Prostate gland (tissue), 2 donors: ENCODE results near the gene SNAP29. TPM values are rescaled to one million over a fixed set of nuclear protein-coding genes. Genes with fewer than 3 reads are reported as not detected.
A peak's percentile ranks its signal among the peaks of the same experiment; 100 is the strongest.

Experiments
- DNase-seq: peaks from one replicate; pipeline ENCODE4 v3.0.0-alpha.2; 2019; ENCODE audit warnings: low spot score
- H3K27ac ChIP-seq, 2 donors: fragments of 200-600 bp; sonication (generic); 2 replicates each; pipeline ENCODE4 v1.5.1; 2017 to 2019
- H3K27me3 ChIP-seq: fragments of 200-600 bp; sonication (generic); replicated peaks from 2 replicates; pipeline ENCODE4 v1.5.1; 2019; ENCODE audit not compliant: insufficient read depth
- H3K36me3 ChIP-seq, 2 donors: fragments of 200-600 bp; sonication (generic); 1 replicate in 1 of 2; 2 replicates in 1 of 2; pipeline versions ENCODE4 v1.5.1 to v1.8.1; 2017 to 2019
- H3K4me1 ChIP-seq: fragments of 200-600 bp; sonication (generic); replicated peaks from 2 replicates; pipeline ENCODE4 v1.5.1; 2019
- H3K4me3 ChIP-seq, 2 donors: fragments of 200-600 bp; sonication (generic); 2 replicates each; pipeline ENCODE4 v1.5.1; 2017 to 2019
- H3K9me3 ChIP-seq: fragments of 200-600 bp; sonication (generic); 2 replicates; pipeline ENCODE4 v1.5.1; 2017
- CTCF ChIP-seq, 4 experiments: fragments of 200-600 bp in 2 of 4; fragments of 450-650 bp in 2 of 4; sonication (generic) in 2 of 4; IDR thresholded peaks; 1 replicate in 3 of 4; 2 replicates in 1 of 4; pipeline ENCODE4 v1.5.1; 2016 to 2019; ENCODE audit warnings: antibody characterized with exemption in 4 of 4, mild to moderate bottlenecking in 2 of 4, moderate library complexity in 2 of 4
- POLR2A ChIP-seq: fragments of 450-650 bp; IDR thresholded peaks from one replicate; pipeline ENCODE4 v1.6.1; 2016; ENCODE audit warnings: antibody characterized with exemption, mild to moderate bottlenecking
- POLR2AphosphoS5 ChIP-seq: sonication (generic); formaldehyde crosslinking; IDR thresholded peaks from one replicate; pipeline ENCODE4 v1.6.1; 2017; ENCODE audit warnings: antibody characterized with exemption
- WGBS: methylation state at CpG from one replicate; pipeline ENCODE4 v1.1.5; 2018; 5-methylcytosine and 5-hydroxymethylcytosine counted together
- intact Hi-C: fragments of 100-400 bp; cut with DNase I; formaldehyde crosslinking; loops from one replicate; pipeline ENCODE4 v1.14.2; 2022
- total RNA-seq, 2 donors: library from RNA; depleted of rRNA; stranded (reverse); fragments of >200 nt; gene quantifications; one replicate each; pipeline ENCODE4 v1.1.0, GENCODE V29; 2016

SNAP29 gene
- total RNA-seq, 2 donors from 2014 or later: 19.1 to 24.1 TPM

GRCh38 chr22:20909543-20910303 is 50.9 kb downstream of the SNAP29 start:
- Histone ChIP-seq H3K36me3 (no peaks in the 10 kb centered on the region), H3K27me3 (no peaks in the 10 kb centered on the region), H3K9me3 (no peaks in the 10 kb centered on the region), H3K4me1 (no peaks in the 10 kb centered on the region), H3K27ac (no peak overlapping the region), H3K4me3 (no peak overlapping the region)
- no peak for TF ChIP-seq CTCF (IDR thresholded peaks at IDR 0.05)
- no peak for TF ChIP-seq POLR2AphosphoS5
- no peak for TF ChIP-seq POLR2A
- no peak for DNase-seq
- 83% methylated on average over 6 of the region's 6 CpGs for WGBS
- intact Hi-C loops: loop anchor here (10.0 kb wide), 1 partner anchor 45 kb away; no protein-coding TSS in a partner anchor

GRCh38 chr22:20912494-20912893 is 53.7 kb downstream of the SNAP29 start:
- intact Hi-C loops: no loop called here
- WGBS: 83% methylated on average over 6 of the region's 6 CpGs
- DNase-seq: no peak

GRCh38 chr22:20916916-20917810 is 58.4 kb downstream of the SNAP29 start, which contains the start of gene CRKL:
CRKL (plus strand) TSS chr22:20917407; CDS start chr22:20917935, 528 bp downstream.
- TF ChIP-seq CTCF (IDR thresholded peaks at IDR 0.05) (peak; percentile 88 to 98 (median 94)), POLR2AphosphoS5 (peak; percentile 92), POLR2A (peak; percentile 99)
- intact Hi-C loops: loop anchor here (2.0 to 5.0 kb wide), 3 partner anchors 60 to 85 kb away; partner anchors contain the start of genes PI4KA, SNAP29 and THAP7
- Histone ChIP-seq H3K27me3 (no peaks in the 10 kb centered on the region), H3K36me3 (no peaks in the 10 kb centered on the region), H3K27ac (peak within 1 kb of the TSS; percentile 94 to 97), H3K9me3 (no peaks in the 10 kb centered on the region), H3K4me3 (peak within 1 kb of the TSS; percentile 90 to 93), H3K4me1 (peaks cover 8% of the 10 kb centered on the region)
- DNase-seq: peak; percentile 97
- under 1% methylated on average over 26 of the region's 92 CpGs for WGBS

More at GRCh38 chr22:20912494-20912893, 53.7 kb downstream of the SNAP29 start:
- Histone ChIP-seq H3K4me1 (no peaks in the 10 kb centered on the region), H3K9me3 (no peaks in the 10 kb centered on the region), H3K27me3 (no peaks in the 10 kb centered on the region), H3K4me3 (no peak overlapping the region), H3K27ac (no peak overlapping the region), H3K36me3 (no peaks in the 10 kb centered on the region)
- TF ChIP-seq POLR2A (no peak), POLR2AphosphoS5 (no peak), CTCF (IDR thresholded peaks at IDR 0.05) (no peak)

- no peaks in the 10 kb centered on the region for H3K9me3 ChIP-seq
- TF ChIP-seq CTCF (IDR thresholded peaks at IDR 0.05): no peak
- no peak for TF ChIP-seq POLR2AphosphoS5
- TF ChIP-seq POLR2A: no peak
- H3K4me3 ChIP-seq: peak overlapping the region; percentile 90 to 93
- WGBS: under 1% methylated on average over 19 of the region's 19 CpGs
- no peaks in the 10 kb centered on the region for H3K27me3 ChIP-seq
- intact Hi-C loops: loop anchor here (5.0 kb wide), 2 partner anchors 61 to 84 kb away; partner anchors contain the start of genes PI4KA, SNAP29 and THAP7
- H3K27ac ChIP-seq: peak overlapping the region; percentile 94 to 97
- peaks cover 8% of the 10 kb centered on the region for H3K4me1 ChIP-seq
- no peak for DNase-seq
- H3K36me3 ChIP-seq: no peaks in the 10 kb centered on the region
Measured at GRCh38 chr22:20918663-20919218, 59.9 kb downstream of the SNAP29 start.
